ENCODE measurements around the gene SCD5.

The SCD5 gene

GRCh38 chr4:82748810-82749470 is 49.7 kb downstream of the SCD5 start:
- Histone ChIP-seq H2AFZ (ENCODE audit: low read length) (no peak overlapping the region), H3K9ac (ENCODE audit: low read length) (no peak overlapping the region), H3K4me2 (ENCODE audit: low read depth, low read length) (no peak overlapping the region), H3K27me3 (replicated peaks; ENCODE audit: insufficient read depth, low read length) (no peaks in the 10 kb centered on the region), H3K79me2 (ENCODE audit: low read length) (no peaks in the 10 kb centered on the region), H3K9me3 (replicated peaks; ENCODE audit: insufficient read depth, low read length) (no peaks in the 10 kb centered on the region), H4K20me1 (ENCODE audit: insufficient read depth, low read length) (no peaks in the 10 kb centered on the region), H3F3A (ENCODE audit: insufficient read depth, low read length) (no peaks in the 10 kb centered on the region), H3K9me2 (replicated peaks; ENCODE audit: insufficient read depth, low read length) (no peaks in the 10 kb centered on the region), H3K4me1 (ENCODE audit: low read length) (no peaks in the 10 kb centered on the region), H3K36me3 (replicated peaks; ENCODE audit: insufficient read depth, low read length) (no peaks in the 10 kb centered on the region), H3K4me3 (ENCODE audit: low read length) (no peak overlapping the region), H3K27ac (ENCODE audit: low read length) (no peak overlapping the region)
- DNase-seq: no peak
- no peak for TF ChIP-seq CTCF (IDR thresholded peaks at IDR 0.05; ENCODE audit: low read length)
- TF ChIP-seq EZH2 (optimal IDR thresholded peaks at IDR 0.05; ENCODE audit: low read depth, low read length): no peak
- no peak for TF ChIP-seq EZH2phosphoT487 (IDR thresholded peaks at IDR 0.05; ENCODE audit: low read length)

DNA sequence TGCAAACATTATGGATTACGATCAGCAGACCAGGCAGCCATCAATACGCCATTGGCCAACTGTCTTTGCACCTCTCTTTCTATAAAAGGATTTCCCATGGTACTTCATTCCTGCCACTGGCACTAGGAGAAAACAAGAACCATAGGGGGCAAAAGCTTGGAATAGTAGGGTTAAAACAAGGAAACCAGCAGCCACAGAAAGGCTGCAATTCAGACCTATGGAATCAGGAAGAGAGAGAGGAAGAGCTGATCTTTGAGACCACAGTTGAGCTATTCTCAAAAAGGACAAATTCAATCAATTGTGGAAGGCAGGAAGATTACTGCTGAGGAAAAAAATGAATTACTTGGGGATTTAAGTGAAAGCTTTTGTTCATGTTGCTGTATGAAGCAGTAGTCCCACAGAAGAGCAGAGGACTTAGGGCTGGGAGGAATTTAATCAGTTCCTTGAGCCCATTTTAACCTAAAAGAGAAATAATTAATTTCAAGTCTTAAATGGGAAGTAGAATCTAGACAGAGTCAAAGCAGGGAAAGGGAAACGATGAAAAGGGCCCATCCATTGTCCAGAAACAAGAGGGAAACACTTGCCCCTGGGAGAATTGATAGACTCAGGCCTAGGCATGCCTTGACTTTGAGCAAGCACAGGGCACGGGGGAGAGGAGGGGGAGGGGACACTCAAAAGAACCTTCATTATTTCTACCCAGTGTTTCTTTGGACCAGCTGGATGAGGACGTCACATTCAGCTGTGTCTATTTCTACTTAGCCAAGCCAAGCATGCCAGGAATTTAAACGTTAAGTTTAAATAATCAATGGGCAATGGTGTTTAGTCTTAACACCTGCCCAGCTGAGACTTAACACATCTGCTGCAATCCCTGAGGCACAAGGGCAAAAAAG is 50.7 kb downstream of the SCD5 start:
- Histone ChIP-seq H3K9ac (ENCODE audit: low read length) (no peak overlapping the region), H3K27me3 (replicated peaks; ENCODE audit: insufficient read depth, low read length) (no peaks in the 10 kb centered on the region), H3K27ac (ENCODE audit: low read length) (no peak overlapping the region), H3K4me3 (ENCODE audit: low read length) (no peak overlapping the region), H3K9me3 (replicated peaks; ENCODE audit: insufficient read depth, low read length) (no peaks in the 10 kb centered on the region), H3K4me2 (ENCODE audit: low read depth, low read length) (no peak overlapping the region), H4K20me1 (ENCODE audit: insufficient read depth, low read length) (no peaks in the 10 kb centered on the region), H3K36me3 (replicated peaks; ENCODE audit: insufficient read depth, low read length) (no peaks in the 10 kb centered on the region), H2AFZ (ENCODE audit: low read length) (no peak overlapping the region), H3K79me2 (ENCODE audit: low read length) (no peaks in the 10 kb centered on the region), H3K4me1 (ENCODE audit: low read length) (no peaks in the 10 kb centered on the region), H3K9me2 (replicated peaks; ENCODE audit: insufficient read depth, low read length) (no peaks in the 10 kb centered on the region), H3F3A (ENCODE audit: insufficient read depth, low read length) (no peaks in the 10 kb centered on the region)
- TF ChIP-seq EZH2 (optimal IDR thresholded peaks at IDR 0.05; ENCODE audit: low read depth, low read length) (no peak), EZH2phosphoT487 (IDR thresholded peaks at IDR 0.05; ENCODE audit: low read length) (no peak), CTCF (IDR thresholded peaks at IDR 0.05; ENCODE audit: low read length) (no peak)
- DNase-seq: no peak

DNA sequence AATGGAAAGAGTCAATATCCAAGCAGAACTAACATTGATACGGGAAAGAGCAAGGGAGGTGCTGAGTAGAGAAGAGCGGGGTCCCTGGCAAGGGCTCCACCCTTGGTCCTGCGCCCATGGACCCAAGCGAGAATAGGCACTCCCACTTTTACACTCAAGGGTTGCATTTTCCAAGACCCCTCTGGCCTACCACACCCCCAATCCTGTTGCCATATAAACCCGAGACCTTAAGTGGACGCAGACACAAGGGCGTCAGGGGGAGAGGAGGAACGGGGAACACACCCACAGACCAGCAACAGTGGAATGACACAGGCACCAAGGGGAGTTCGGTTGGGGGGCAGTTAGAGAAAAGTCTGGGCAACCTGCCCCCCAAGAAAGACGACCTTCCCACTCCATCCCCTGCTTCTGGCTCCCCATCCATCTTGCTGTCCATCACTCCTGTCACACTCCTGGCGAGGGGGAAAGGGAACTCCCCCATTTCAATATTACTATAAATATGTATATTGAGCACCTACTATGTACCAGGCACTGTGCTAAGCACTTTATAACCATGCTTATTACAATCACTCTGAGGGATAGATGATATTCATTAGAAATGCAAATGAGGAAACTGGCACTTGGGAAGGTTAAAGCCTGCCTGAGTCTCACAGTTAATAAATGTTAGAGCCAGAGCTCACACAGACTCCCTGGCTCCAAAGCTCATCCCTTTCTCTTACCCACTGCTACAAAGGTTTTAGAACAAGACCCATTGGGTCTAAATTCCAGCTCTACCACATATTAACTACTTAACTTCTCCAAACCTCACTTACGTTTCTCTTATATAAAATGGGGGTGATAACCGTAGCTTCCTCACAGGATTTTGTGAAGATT is 51.7 kb downstream of the SCD5 start:
- Histone ChIP-seq H4K20me1 (ENCODE audit: insufficient read depth, low read length) (no peaks in the 10 kb centered on the region), H3K36me3 (replicated peaks; ENCODE audit: insufficient read depth, low read length) (no peaks in the 10 kb centered on the region), H3F3A (ENCODE audit: insufficient read depth, low read length) (no peaks in the 10 kb centered on the region), H3K4me1 (ENCODE audit: low read length) (no peaks in the 10 kb centered on the region), H3K9me3 (replicated peaks; ENCODE audit: insufficient read depth, low read length) (no peaks in the 10 kb centered on the region), H3K27me3 (replicated peaks; ENCODE audit: insufficient read depth, low read length) (no peaks in the 10 kb centered on the region), H3K79me2 (ENCODE audit: low read length) (no peaks in the 10 kb centered on the region), H3K9me2 (replicated peaks; ENCODE audit: insufficient read depth, low read length) (no peaks in the 10 kb centered on the region), H3K9ac (ENCODE audit: low read length) (no peak overlapping the region), H3K4me3 (ENCODE audit: low read length) (no peak overlapping the region), H3K4me2 (ENCODE audit: low read depth, low read length) (no peak overlapping the region), H3K27ac (ENCODE audit: low read length) (no peak overlapping the region), H2AFZ (ENCODE audit: low read length) (no peak overlapping the region)
- TF ChIP-seq EZH2phosphoT487 (IDR thresholded peaks at IDR 0.05; ENCODE audit: low read length): no peak
- TF ChIP-seq CTCF (IDR thresholded peaks at IDR 0.05; ENCODE audit: low read length): no peak
- no peak for TF ChIP-seq EZH2 (optimal IDR thresholded peaks at IDR 0.05; ENCODE audit: low read depth, low read length)
- no peak for DNase-seq
